T47D (cell line): ENCODE measurements around the gene GALNT16.

ENCODE experiments used
- DNase-seq, 2 experiments: peaks; one replicate each; pipeline versions ENCODE4 v3.0.0 to v3.0.0-alpha.2; 2011 to 2012; ENCODE audit warnings: low read depth in 1 of 2, low spot score in 1 of 2
- JUND ChIP-seq: IDR thresholded peaks from 2 replicates; pipeline ENCODE4 v1.6.1; 2012; ENCODE audit warnings: low read depth
- in situ Hi-C: cut with HindIII; loops from 2 replicates; pipeline ENCODE4 v1.10.0; 2016; ENCODE audit warnings: low sequenced_read_pairs, low pct_unique_long_range_greater_than_20kb

GALNT16 gene

GRCh38 chr14:69350892-69351291 is 90.9 kb downstream of the GALNT16 start:
- no peak for TF ChIP-seq JUND
- in situ Hi-C loops = no loop called here
- no peak for DNase-seq

DNA sequence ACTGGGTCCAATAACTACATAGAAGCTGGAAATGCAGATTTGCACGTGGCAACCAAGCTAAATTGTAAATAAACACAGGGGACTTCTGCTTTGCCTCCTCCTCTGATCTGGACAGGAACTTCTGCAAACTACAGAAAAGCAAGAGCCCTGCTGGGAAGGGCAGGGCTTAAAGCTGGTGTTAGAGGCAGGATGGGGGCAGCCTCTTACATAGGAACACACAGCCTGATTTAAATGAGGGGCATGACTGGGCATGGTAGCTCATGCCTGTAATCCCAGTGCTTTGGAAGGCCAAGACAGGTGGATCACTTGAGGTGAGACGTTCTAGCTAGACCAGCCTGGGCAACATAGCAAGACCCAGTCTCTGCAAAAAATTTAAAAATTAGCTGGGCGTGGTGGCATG is 91.4 kb downstream of the GALNT16 start:
- no peak for TF ChIP-seq JUND
- in situ Hi-C loops = no loop called here
- no peak for DNase-seq

DNA sequence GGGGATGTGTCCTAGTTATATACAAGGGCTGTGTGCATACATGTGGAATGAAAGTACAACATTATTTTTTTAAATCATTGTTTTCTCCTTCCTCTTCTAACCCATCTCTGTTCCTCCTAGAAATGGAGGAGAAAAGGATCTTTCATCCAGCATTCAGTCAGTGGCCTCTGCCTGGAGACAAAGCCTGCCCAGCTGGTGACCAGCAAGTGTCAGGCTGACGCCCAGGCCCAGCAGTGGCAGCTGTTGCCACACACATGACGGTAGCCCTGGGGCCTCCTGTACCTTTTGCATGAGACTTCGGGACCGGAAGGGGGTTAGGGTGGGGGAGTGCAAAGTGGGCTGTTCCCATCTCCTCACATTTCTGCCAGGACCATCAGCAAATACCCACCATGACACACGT is 92.0 kb downstream of the GALNT16 start:
- DNase-seq = no peak
- TF ChIP-seq JUND = no peak
- in situ Hi-C loops = no loop called here

- DNase-seq = no peak
- in situ Hi-C loops = no loop called here
- no peak for TF ChIP-seq JUND
Measured at GRCh38 chr14:69353168-69353567, 93.2 kb downstream of the GALNT16 start.

DNA sequence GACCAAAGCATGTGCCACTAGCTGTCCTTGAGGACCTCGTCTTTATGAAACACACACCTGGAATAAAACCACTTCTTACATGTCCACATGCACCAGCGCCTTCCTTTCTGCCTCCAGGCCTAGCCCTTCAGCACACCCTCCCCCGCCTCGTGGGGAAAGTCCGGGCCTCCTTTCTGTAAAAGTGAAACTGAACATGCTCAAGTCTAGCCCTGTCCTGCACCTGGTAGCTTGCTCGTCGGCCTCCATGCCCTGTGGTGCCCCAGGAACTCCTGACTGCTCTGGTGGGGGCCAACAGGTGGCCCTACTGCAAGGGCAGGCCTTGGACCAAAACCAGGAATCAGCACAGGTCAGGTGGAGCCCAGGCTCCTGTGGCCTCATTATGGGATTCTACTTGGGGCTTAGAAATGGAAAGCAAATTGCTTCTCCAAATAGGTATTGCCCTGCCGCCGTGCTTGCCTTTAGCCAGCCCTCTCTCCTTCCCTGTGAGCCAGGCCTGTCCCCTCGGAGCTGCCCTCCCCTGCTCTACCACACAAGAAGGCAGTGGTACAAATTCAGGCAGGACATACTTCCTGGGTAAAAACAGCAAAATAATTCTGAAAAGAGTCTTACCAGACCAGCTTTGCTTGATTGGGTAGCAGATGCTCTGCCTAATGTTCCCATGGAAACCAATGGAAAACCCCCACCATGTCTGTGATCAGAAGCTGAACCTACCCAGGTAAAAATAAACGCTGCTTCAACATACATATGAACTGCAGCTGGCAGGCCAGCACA is 94.6 kb downstream of the GALNT16 start:
- peak in 1 of 2 experiments; percentile 30 for DNase-seq
- in situ Hi-C loops = no loop called here
- no peak for TF ChIP-seq JUND

GRCh38 chr14:69355154-69355597 is 95.2 kb downstream of the GALNT16 start:
- no peak for TF ChIP-seq JUND
- in situ Hi-C loops = no loop called here
- DNase-seq = no peak

DNA sequence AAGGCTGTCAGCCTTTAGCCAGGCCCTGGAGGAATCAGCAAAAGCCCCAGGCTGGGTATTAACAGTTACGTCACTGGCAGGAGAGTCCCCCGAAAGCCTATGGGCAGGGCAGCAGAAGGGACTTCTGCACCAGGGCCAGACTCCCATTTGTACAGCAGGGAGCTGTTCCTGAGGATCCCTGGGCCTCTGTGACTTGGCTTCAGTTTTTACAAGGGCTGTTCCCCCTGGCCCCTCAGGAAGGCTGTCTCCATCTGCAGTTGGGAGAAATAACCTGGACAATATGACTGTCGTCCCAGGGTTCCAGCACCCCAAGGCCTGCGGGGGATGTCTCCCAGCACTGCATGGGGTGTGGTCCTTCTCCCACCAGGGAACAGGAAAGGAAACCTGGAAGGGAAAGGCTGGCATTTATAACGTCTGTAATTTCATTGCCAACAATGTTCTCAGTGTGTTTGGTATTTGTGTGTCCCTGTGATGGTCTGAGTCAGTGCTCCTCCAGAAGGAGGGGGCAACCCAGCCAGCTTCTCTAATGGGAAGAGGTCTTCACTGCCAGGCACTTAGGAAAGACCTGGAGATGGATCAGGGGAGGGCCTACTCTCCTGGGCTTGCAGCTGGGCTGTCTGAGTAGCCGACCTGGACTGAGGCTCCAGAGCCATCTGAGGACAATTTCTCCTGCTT is 95.8 kb downstream of the GALNT16 start:
- in situ Hi-C loops = no loop called here
- no peak for TF ChIP-seq JUND
- no peak for DNase-seq

- DNase-seq = peak in 1 of 2 experiments; percentile 68
- TF ChIP-seq JUND = no peak
- in situ Hi-C loops = no loop called here
Measured at GRCh38 chr14:69356903-69357543, 97.1 kb downstream of the GALNT16 start.

- no peak for TF ChIP-seq JUND
- in situ Hi-C loops = no loop called here
- DNase-seq = peak; percentile 46 to 87
Measured at GRCh38 chr14:69357544-69358200, 97.7 kb downstream of the GALNT16 start.

- in situ Hi-C loops = no loop called here
- no peak for DNase-seq
- TF ChIP-seq JUND = no peak
Measured at GRCh38 chr14:69358233-69358963, 98.4 kb downstream of the GALNT16 start.

- TF ChIP-seq JUND = no peak
- no peak for DNase-seq
- in situ Hi-C loops = no loop called here
Measured at GRCh38 chr14:69358966-69359365, 99.0 kb downstream of the GALNT16 start.
